Lower leg skin (tissue), 3 donors: Measurements from ENCODE around the gene GSE1.

Experiments used
- POLR2A ChIP-seq, 2 donors: fragments of 450-650 bp; IDR thresholded peaks; one replicate each; pipeline ENCODE4 v1.6.1; 2016 to 2017; ENCODE audit warnings: antibody characterized with exemption in 2 of 2, mild to moderate bottlenecking in 1 of 2, moderate library complexity in 1 of 2
- TF ChIP-seq, protein P1 (sequence below), 3 donors: fragments of 450-650 bp; IDR thresholded peaks; one replicate each; pipeline ENCODE4 v1.5.1; 2016; ENCODE audit warnings: antibody characterized with exemption in 3 of 3, mild to moderate bottlenecking in 3 of 3, moderate library complexity in 2 of 3

GRCh38 chr16:85695196-85696128 is 82.3 kb downstream of the GSE1 start:
- TF ChIP-seq POLR2A (IDR thresholded peaks at IDR 0.05) = no peak
- TF ChIP-seq, protein P1, sequence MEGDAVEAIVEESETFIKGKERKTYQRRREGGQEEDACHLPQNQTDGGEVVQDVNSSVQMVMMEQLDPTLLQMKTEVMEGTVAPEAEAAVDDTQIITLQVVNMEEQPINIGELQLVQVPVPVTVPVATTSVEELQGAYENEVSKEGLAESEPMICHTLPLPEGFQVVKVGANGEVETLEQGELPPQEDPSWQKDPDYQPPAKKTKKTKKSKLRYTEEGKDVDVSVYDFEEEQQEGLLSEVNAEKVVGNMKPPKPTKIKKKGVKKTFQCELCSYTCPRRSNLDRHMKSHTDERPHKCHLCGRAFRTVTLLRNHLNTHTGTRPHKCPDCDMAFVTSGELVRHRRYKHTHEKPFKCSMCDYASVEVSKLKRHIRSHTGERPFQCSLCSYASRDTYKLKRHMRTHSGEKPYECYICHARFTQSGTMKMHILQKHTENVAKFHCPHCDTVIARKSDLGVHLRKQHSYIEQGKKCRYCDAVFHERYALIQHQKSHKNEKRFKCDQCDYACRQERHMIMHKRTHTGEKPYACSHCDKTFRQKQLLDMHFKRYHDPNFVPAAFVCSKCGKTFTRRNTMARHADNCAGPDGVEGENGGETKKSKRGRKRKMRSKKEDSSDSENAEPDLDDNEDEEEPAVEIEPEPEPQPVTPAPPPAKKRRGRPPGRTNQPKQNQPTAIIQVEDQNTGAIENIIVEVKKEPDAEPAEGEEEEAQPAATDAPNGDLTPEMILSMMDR (IDR thresholded peaks at IDR 0.05) = no peak
